HCT116 (cell line): ENCODE measurements around the gene RCL1. TPM values are rescaled to one million over a fixed set of nuclear protein-coding genes. Genes with fewer than 3 reads are reported as not detected.

Source experiments
- ATAC-seq: fragments of 200-7000 bp; cut with Tn5 transposase; 2 replicates; pipeline ENCODE4 v1.9.1; 2020; ENCODE audit warnings: mild to moderate bottlenecking, moderate library complexity
- BruUV-seq: library from RNA; stranded (reverse); fragments of 400-500 nt; replicated peaks from 2 replicates; lab custom pipeline; 2021; lab: Mats Ljungman, UMichigan
- CTCF ChIA-PET: fragments of 300-600 bp; sonication (Branson Sonifier 250); formaldehyde crosslinking; loops from one replicate; lab custom pipeline; 2021; ENCODE audit warnings: antibody characterized with exemption; lab: Charles Lee
- POLR2A ChIA-PET: fragments of 300-600, 350-600 bp; sonication (Branson Sonifier 250); formaldehyde crosslinking; loops from one replicate; lab custom pipeline; 2021; ENCODE audit warnings: antibody characterized with exemption; lab: Charles Lee
- RAD21 ChIA-PET, 2 experiments: fragments of 300-600 bp; sonication (Branson Sonifier 250); formaldehyde crosslinking; loops; one replicate each; lab custom pipeline; 2023; ENCODE audit warnings: low total read pairs in 2 of 2; ENCODE audit not compliant: uncharacterized antibody in 2 of 2, unreplicated experiment in 2 of 2, low non-redundant PET in 1 of 2; lab: Charles Lee
- DNase-seq: peaks from one replicate; pipeline ENCODE4 v3.0.0-alpha.2; 2010; ENCODE audit warnings: low read depth, low spot score
- H2AFZ ChIP-seq: fragments of 200-600 bp; shearing (Covaris generic), sonication (generic); 2 replicates; pipeline ENCODE4 v1.6.1; 2017; ENCODE audit warnings: low read depth, mixed run types, mixed read lengths, antibody characterized with exemption, low read length; ENCODE audit not compliant: poor library complexity, severe bottlenecking
- H3K27ac ChIP-seq: 2 replicates; pipeline ENCODE4 v1.5.1; 2012; ENCODE audit warnings: low read depth, low read length
- H3K27me3 ChIP-seq: fragments of 200-600 bp; sonication (generic); 2 replicates; pipeline ENCODE4 v1.6.1; 2016; ENCODE audit warnings: mixed run types, low read length, mixed read lengths; ENCODE audit not compliant: insufficient read depth
- H3K36me3 ChIP-seq, 2 experiments: fragments of 200-500 bp in 1 of 2; fragments of 200-600 bp in 1 of 2; sonication (Bioruptor generic) in 1 of 2; sonication (generic) in 1 of 2; 2 replicates each; pipeline versions ENCODE4 v1.5.1 to v1.6.1; 2014 to 2016; ENCODE audit warnings: low read length in 2 of 2, inconsistent platforms in 1 of 2, mixed read lengths in 1 of 2, mixed run types in 1 of 2; ENCODE audit not compliant: insufficient read depth in 2 of 2, control insufficient read depth in 1 of 2
- H3K4me1 ChIP-seq, 2 experiments: fragments of 200-600 bp in 1 of 2; sonication (generic) in 1 of 2; 2 replicates each; pipeline versions ENCODE4 v1.5.1 to v1.6.1; 2012 to 2017; ENCODE audit warnings: low read length in 2 of 2, inconsistent platforms in 1 of 2, mild to moderate bottlenecking in 1 of 2, mixed read lengths in 1 of 2, mixed run types in 1 of 2, moderate library complexity in 1 of 2; ENCODE audit not compliant: insufficient read depth in 2 of 2, control insufficient read depth in 1 of 2
- H3K4me2 ChIP-seq: fragments of 200-600 bp; sonication (generic); 2 replicates; pipeline ENCODE4 v1.6.1; 2017; ENCODE audit warnings: mixed run types, low read length, mixed read lengths
- H3K4me3 ChIP-seq, 2 experiments: fragments of 200-600 bp in 1 of 2; sonication (generic) in 1 of 2; replicated peaks in 1 of 2; 2 replicates each; pipeline ENCODE4 v1.5.1; 2011 to 2016; ENCODE audit warnings: low read length in 2 of 2, control low read depth in 1 of 2, low read depth in 1 of 2, mild to moderate bottlenecking in 1 of 2, mixed read lengths in 1 of 2, mixed run types in 1 of 2
- H3K79me2 ChIP-seq: fragments of 200-600 bp; sonication (generic); 2 replicates; pipeline ENCODE4 v1.6.1; 2017; ENCODE audit warnings: mild to moderate bottlenecking, mixed run types, low read length, moderate library complexity, mixed read lengths; ENCODE audit not compliant: insufficient read depth
- H3K9ac ChIP-seq: fragments of 200-600 bp; sonication (generic); 2 replicates; pipeline ENCODE4 v1.6.1; 2016; ENCODE audit warnings: low read length, mixed read lengths
- H3K9me2 ChIP-seq: fragments of 200-600 bp; sonication (generic), shearing (Covaris generic); 2 replicates; pipeline ENCODE4 v1.6.1; 2017; ENCODE audit warnings: mixed run types, mild to moderate bottlenecking, moderate library complexity; ENCODE audit not compliant: insufficient read depth
- H3K9me3 ChIP-seq, 2 experiments: fragments of 200-500 bp in 1 of 2; fragments of 200-600 bp in 1 of 2; sonication (Bioruptor generic) in 1 of 2; sonication (generic) in 1 of 2; 2 replicates each; pipeline ENCODE4 v1.6.1; 2014 to 2017; ENCODE audit warnings: low read length in 2 of 2, mixed read lengths in 2 of 2, inconsistent platforms in 1 of 2, low read depth in 1 of 2, mild to moderate bottlenecking in 1 of 2, mixed run types in 1 of 2, moderate library complexity in 1 of 2; ENCODE audit not compliant: control insufficient read depth in 1 of 2, insufficient read depth in 1 of 2
- H4K20me1 ChIP-seq: fragments of 200-600 bp; sonication (generic), shearing (Covaris generic); 2 replicates; pipeline ENCODE4 v1.6.1; 2017; ENCODE audit warnings: mixed run types, mild to moderate bottlenecking, moderate library complexity; ENCODE audit not compliant: insufficient read depth
- CBX3 ChIP-seq: IDR thresholded peaks from 2 replicates; pipeline ENCODE4 v1.6.1; 2012; ENCODE audit warnings: low read depth
- CEBPB ChIP-seq: IDR thresholded peaks from 2 replicates; pipeline ENCODE4 v1.6.1; 2012; ENCODE audit warnings: low read depth
- EZH2 ChIP-seq: fragments of 200-600 bp; sonication (generic); IDR thresholded peaks from 2 replicates; pipeline ENCODE4 v1.6.1; 2017; ENCODE audit warnings: antibody characterized with exemption, mixed run types
- EZH2phosphoT487 ChIP-seq: fragments of 200-600 bp; IDR thresholded peaks from 2 replicates; pipeline ENCODE4 v1.6.1; 2018; ENCODE audit warnings: antibody characterized with exemption, borderline replicate concordance
- JUND ChIP-seq: IDR thresholded peaks from 2 replicates; pipeline ENCODE4 v1.6.1; 2012
- POLR2A ChIP-seq: IDR thresholded peaks from 2 replicates; pipeline ENCODE4 v1.7.0; 2011; ENCODE audit warnings: borderline replicate concordance; ENCODE audit not compliant: insufficient read depth, insufficient read length; ENCODE audit errors: extremely low read depth
- RAD21 ChIP-seq: IDR thresholded peaks from 2 replicates; pipeline ENCODE4 v1.6.1; 2012; ENCODE audit warnings: low read depth, mild to moderate bottlenecking
- REST ChIP-seq: IDR thresholded peaks from 2 replicates; pipeline ENCODE4 v1.6.1; 2012; ENCODE audit warnings: low read depth
- SIN3A ChIP-seq: IDR thresholded peaks from 2 replicates; pipeline ENCODE4 v1.6.1; 2012; ENCODE audit warnings: low read depth
- SP1 ChIP-seq: IDR thresholded peaks from 2 replicates; pipeline ENCODE4 v1.6.1; 2012; ENCODE audit warnings: low read depth
- SRF ChIP-seq: IDR thresholded peaks from 2 replicates; pipeline ENCODE4 v1.6.1; 2012; ENCODE audit warnings: low read depth
- TCF7L2 ChIP-seq: IDR thresholded peaks from 2 replicates; pipeline ENCODE4 v1.7.0; 2011; ENCODE audit warnings: borderline replicate concordance, inconsistent platforms; ENCODE audit not compliant: insufficient read depth, insufficient read length; ENCODE audit errors: extremely low read depth
- YY1 ChIP-seq: IDR thresholded peaks from 2 replicates; pipeline ENCODE4 v1.6.1; 2011; ENCODE audit warnings: low read length, low read depth, moderate library complexity, mild to moderate bottlenecking; ENCODE audit not compliant: insufficient replicate concordance; ENCODE audit errors: extremely low read depth
- ZFX ChIP-seq: fragments of 450-650 bp; IDR thresholded peaks from 2 replicates; pipeline ENCODE4 v1.6.1; 2017
- intact Hi-C: fragments of 100-400 bp; cut with micrococcal nuclease; formaldehyde crosslinking; loops from 2 replicates; pipeline ENCODE4 v1.10.0; 2022
- total RNA-seq: library from RNA; stranded (reverse); gene quantifications from one replicate; pipeline ENCODE4 v1.2.1, GENCODE V29; 2021; ENCODE audit not compliant: unreplicated experiment
- TF ChIP-seq, protein P1 (sequence below): IDR thresholded peaks from 2 replicates; pipeline ENCODE4 v1.6.1; 2012
- TF ChIP-seq, protein P2 (sequence below): IDR thresholded peaks from 2 replicates; pipeline ENCODE4 v1.6.1; 2012

The RCL1 gene
- total RNA-seq, 1 experiment from 2014 or later = 29.9 TPM

DNA sequence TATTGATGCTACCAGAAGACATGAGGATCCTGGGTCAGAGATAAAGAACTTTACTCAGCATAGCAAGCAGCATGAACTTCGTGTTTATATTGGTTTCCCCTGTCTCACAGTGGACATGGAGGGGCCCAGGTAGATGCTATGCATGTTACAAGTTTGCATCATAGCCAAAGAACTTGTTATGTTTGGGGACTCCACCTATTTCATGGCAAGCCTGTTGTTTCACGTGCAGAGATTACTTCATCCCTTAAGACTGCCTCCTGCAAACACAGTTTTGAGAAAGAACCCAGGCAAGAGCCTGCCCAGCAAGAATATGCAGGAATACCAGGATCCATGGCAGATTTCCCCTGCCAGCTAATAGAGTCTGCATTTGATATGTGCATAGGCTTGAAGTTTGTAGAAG lies 68.4 kb downstream of the RCL1 start:
- peaks cover 3 to 14% of the 10 kb centered on the region in 2 experiments; a peak in 2 of 4 replicates for H3K36me3 ChIP-seq
- no peaks in the 10 kb centered on the region for H3K27me3 ChIP-seq
- ATAC-seq (no peak), DNase-seq (no peak)
- H3K4me1 ChIP-seq = peaks cover 0 to 11% of the 10 kb centered on the region in 2 experiments; a peak in 1 of 4 replicates
- no peaks in the 10 kb centered on the region; the same call in 1 of the 2 replicates for H4K20me1 ChIP-seq
- no TSS peak for BruUV-seq
- no peak overlapping the region for H3K9ac ChIP-seq
- ChIA-PET CTCF (no interaction called here), RAD21 (no interaction called here), POLR2A (no interaction called here)
- no peaks in the 10 kb centered on the region for H3K9me2 ChIP-seq
- H3K4me2 ChIP-seq = no peak overlapping the region
- intact Hi-C loops = no loop called here
- H3K4me3 ChIP-seq = no peak overlapping the region
- no peak overlapping the region for H2AFZ ChIP-seq
- H3K79me2 ChIP-seq = peaks cover 12% of the 10 kb centered on the region; the same call in 1 of the 2 replicates
- no peak overlapping the region for H3K27ac ChIP-seq
- H3K9me3 ChIP-seq = no peaks in the 10 kb centered on the region
- TF ChIP-seq ZFX (no peak), SRF (no peak), EZH2 (no peak), CBX3 (no peak), SIN3A (no peak), EZH2phosphoT487 (no peak), POLR2A (no peak), TCF7L2 (no peak), SP1 (no peak), CEBPB (no peak), REST (no peak), RAD21 (no peak), YY1 (no peak), JUND (no peak)
- TF ChIP-seq, protein P1, sequence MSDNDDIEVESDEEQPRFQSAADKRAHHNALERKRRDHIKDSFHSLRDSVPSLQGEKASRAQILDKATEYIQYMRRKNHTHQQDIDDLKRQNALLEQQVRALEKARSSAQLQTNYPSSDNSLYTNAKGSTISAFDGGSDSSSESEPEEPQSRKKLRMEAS = no peak
- TF ChIP-seq, protein P2, sequence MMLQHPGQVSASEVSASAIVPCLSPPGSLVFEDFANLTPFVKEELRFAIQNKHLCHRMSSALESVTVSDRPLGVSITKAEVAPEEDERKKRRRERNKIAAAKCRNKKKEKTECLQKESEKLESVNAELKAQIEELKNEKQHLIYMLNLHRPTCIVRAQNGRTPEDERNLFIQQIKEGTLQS = no peak
